Stimulated activated naive B cell treated with anti-CD40 and anti-IgM and Interleukin-4, amounts not matched to agents 10 μg/mL and 1 μg/mL and 100 μg/mL, for 72 hours (primary cell): ENCODE data around the gene FKBP7.

ENCODE experiments used
- ATAC-seq, 2 donors: fragments of 150-1000 bp; cut with Tn5 transposase; replicated peaks; 2 replicates each; pipeline ENCODE4 v1.10.0; 2021; ENCODE audit warnings: moderate library complexity in 1 of 2
- DNase-seq: peaks from one replicate; pipeline ENCODE4 v3.0.0; 2021
- H3K27ac Mint-ChIP-seq: one replicate; pipeline ENCODE4 v1.8.0; 2022; ENCODE audit warnings: mild to moderate bottlenecking, mixed read lengths
- H3K27me3 Mint-ChIP-seq, 2 donors: one replicate each; pipeline ENCODE4 v1.8.0; 2022; ENCODE audit warnings: mixed read lengths in 2 of 2
- H3K36me3 Mint-ChIP-seq, 2 donors: one replicate each; pipeline ENCODE4 v1.8.0; 2022; ENCODE audit warnings: mixed read lengths in 2 of 2, mild to moderate bottlenecking in 1 of 2
- H3K4me1 Mint-ChIP-seq, 2 donors: one replicate each; pipeline ENCODE4 v1.8.0; 2022; ENCODE audit warnings: mixed read lengths in 2 of 2, mild to moderate bottlenecking in 1 of 2
- H3K4me3 Mint-ChIP-seq, 2 donors: one replicate each; pipeline ENCODE4 v1.8.0; 2022; ENCODE audit warnings: mild to moderate bottlenecking in 2 of 2, mixed read lengths in 2 of 2, moderate library complexity in 1 of 2
- H3K9me3 Mint-ChIP-seq, 2 donors: one replicate each; pipeline ENCODE4 v1.8.0; 2022; ENCODE audit warnings: mixed read lengths in 2 of 2, mild to moderate bottlenecking in 1 of 2

FKBP7 gene

GRCh38 chr2:178508646-178509045 lies 30.2 kb upstream of the FKBP7 start:
- no peak overlapping the region for H3K27ac Mint-ChIP-seq
- DNase-seq (no peak), ATAC-seq (no peak)
- H3K4me1 Mint-ChIP-seq = peaks cover 8% of the 10 kb centered on the region in 2 donors
- H3K4me3 Mint-ChIP-seq = no peak overlapping the region
- H3K27me3 Mint-ChIP-seq = no peaks in the 10 kb centered on the region
- H3K9me3 Mint-ChIP-seq = no peaks in the 10 kb centered on the region
- peaks cover 20 to 28% of the 10 kb centered on the region in 2 donors for H3K36me3 Mint-ChIP-seq

GRCh38 chr2:178506949-178507348 lies 28.5 kb upstream of the FKBP7 start:
- Mint-ChIP-seq H3K36me3 (peaks cover 11 to 25% of the 10 kb centered on the region in 2 donors), H3K27me3 (no peaks in the 10 kb centered on the region), H3K27ac (no peak overlapping the region), H3K4me3 (no peak overlapping the region), H3K9me3 (no peaks in the 10 kb centered on the region), H3K4me1 (peaks cover 5 to 8% of the 10 kb centered on the region in 2 donors)
- ATAC-seq = no peak
- DNase-seq = no peak

GRCh38 chr2:178506524-178506923 lies 28.1 kb upstream of the FKBP7 start:
- no peaks in the 10 kb centered on the region for H3K9me3 Mint-ChIP-seq
- no peak overlapping the region for H3K27ac Mint-ChIP-seq
- H3K27me3 Mint-ChIP-seq = no peaks in the 10 kb centered on the region
- H3K36me3 Mint-ChIP-seq = peaks cover 11 to 26% of the 10 kb centered on the region in 2 donors
- peaks cover 5 to 8% of the 10 kb centered on the region in 2 donors for H3K4me1 Mint-ChIP-seq
- H3K4me3 Mint-ChIP-seq = no peak overlapping the region
- no peak for DNase-seq
- no peak for ATAC-seq

- DNase-seq = no peak
- H3K4me3 Mint-ChIP-seq = no peak overlapping the region
- peaks cover 10 to 25% of the 10 kb centered on the region in 2 donors for H3K36me3 Mint-ChIP-seq
- no peak for ATAC-seq
- H3K27me3 Mint-ChIP-seq = no peaks in the 10 kb centered on the region
- H3K9me3 Mint-ChIP-seq = no peaks in the 10 kb centered on the region
- no peak overlapping the region for H3K27ac Mint-ChIP-seq
- H3K4me1 Mint-ChIP-seq = peaks cover 5 to 8% of the 10 kb centered on the region in 2 donors
These were observed 27.7 kb upstream of the FKBP7 start for GRCh38 chr2:178506101-178506500.

- H3K36me3 Mint-ChIP-seq = peaks cover 13 to 27% of the 10 kb centered on the region in 2 donors
- ATAC-seq (no peak), DNase-seq (no peak)
- no peak overlapping the region for H3K27ac Mint-ChIP-seq
- H3K4me3 Mint-ChIP-seq = no peak overlapping the region
- no peaks in the 10 kb centered on the region for H3K9me3 Mint-ChIP-seq
- peaks cover 2% of the 10 kb centered on the region in 2 donors for H3K4me1 Mint-ChIP-seq
- no peaks in the 10 kb centered on the region for H3K27me3 Mint-ChIP-seq
These were observed 24.4 kb upstream of the FKBP7 start for GRCh38 chr2:178502751-178503150.

- DNase-seq (no peak), ATAC-seq (no peak)
- Mint-ChIP-seq H3K27ac (no peak overlapping the region), H3K27me3 (no peaks in the 10 kb centered on the region), H3K4me3 (no peak overlapping the region), H3K36me3 (peaks cover 24 to 37% of the 10 kb centered on the region in 2 donors), H3K4me1 (no peaks in the 10 kb centered on the region), H3K9me3 (no peaks in the 10 kb centered on the region)
These were observed 21.2 kb upstream of the FKBP7 start for GRCh38 chr2:178499640-178500039.

GRCh38 chr2:178498137-178498536 lies 19.7 kb upstream of the FKBP7 start:
- Mint-ChIP-seq H3K27me3 (no peaks in the 10 kb centered on the region), H3K27ac (no peak overlapping the region), H3K9me3 (no peaks in the 10 kb centered on the region), H3K36me3 (peaks cover 28 to 45% of the 10 kb centered on the region in 2 donors), H3K4me3 (no peak overlapping the region), H3K4me1 (no peaks in the 10 kb centered on the region)
- DNase-seq = no peak
- no peak for ATAC-seq

- Mint-ChIP-seq H3K4me1 (no peaks in the 10 kb centered on the region), H3K4me3 (no peak overlapping the region), H3K9me3 (no peaks in the 10 kb centered on the region), H3K36me3 (peaks cover 29 to 50% of the 10 kb centered on the region in 2 donors), H3K27me3 (no peaks in the 10 kb centered on the region), H3K27ac (no peak overlapping the region)
- ATAC-seq = no peak
- DNase-seq = no peak
These were observed 17.6 kb upstream of the FKBP7 start for GRCh38 chr2:178496049-178496448.

- Mint-ChIP-seq H3K27ac (no peak overlapping the region), H3K9me3 (no peaks in the 10 kb centered on the region), H3K27me3 (no peaks in the 10 kb centered on the region), H3K4me3 (no peak overlapping the region), H3K36me3 (peaks cover 43 to 68% of the 10 kb centered on the region in 2 donors), H3K4me1 (peaks cover 2 to 8% of the 10 kb centered on the region in 2 donors)
- no peak for DNase-seq
- ATAC-seq = no peak
These were observed 13.2 kb upstream of the FKBP7 start for GRCh38 chr2:178491612-178492011.

- no peak overlapping the region for H3K27ac Mint-ChIP-seq
- H3K36me3 Mint-ChIP-seq = peaks cover 32 to 42% of the 10 kb centered on the region in 2 donors
- peaks cover 22 to 49% of the 10 kb centered on the region in 2 donors for H3K4me1 Mint-ChIP-seq
- H3K9me3 Mint-ChIP-seq = no peaks in the 10 kb centered on the region
- no peaks in the 10 kb centered on the region for H3K27me3 Mint-ChIP-seq
- no peak overlapping the region for H3K4me3 Mint-ChIP-seq
- ATAC-seq (no peak), DNase-seq (no peak)
These were observed 7.0 kb upstream of the FKBP7 start for GRCh38 chr2:178485356-178485755.

GRCh38 chr2:178484245-178485041 lies 6.0 kb upstream of the FKBP7 start:
- Mint-ChIP-seq H3K36me3 (peaks cover 28 to 34% of the 10 kb centered on the region in 2 donors), H3K27me3 (no peaks in the 10 kb centered on the region), H3K9me3 (no peaks in the 10 kb centered on the region), H3K4me3 (no peak overlapping the region), H3K4me1 (peaks cover 23 to 51% of the 10 kb centered on the region in 2 donors), H3K27ac (no peak overlapping the region)
- ATAC-seq (no peak), DNase-seq (no peak)

GRCh38 chr2:178482437-178482836 lies 4.0 kb upstream of the FKBP7 start:
- ATAC-seq = no peak
- Mint-ChIP-seq H3K4me3 (peak overlapping the region; percentile 56 to 72), H3K36me3 (peaks cover 15 to 20% of the 10 kb centered on the region in 2 donors), H3K27ac (no peak overlapping the region), H3K9me3 (no peaks in the 10 kb centered on the region), H3K4me1 (peaks cover 27 to 48% of the 10 kb centered on the region in 2 donors), H3K27me3 (no peaks in the 10 kb centered on the region)
- DNase-seq = no peak

- peak; percentile 75 for ATAC-seq
- peak within 1 kb of the TSS; percentile 95 to 96 for H3K4me3 Mint-ChIP-seq
- H3K27me3 Mint-ChIP-seq = no peaks in the 10 kb centered on the region
These were observed 2.1 kb upstream of the FKBP7 start, which contains the start of gene PLEKHA3 for GRCh38 chr2:178480227-178481181. Gene PLEKHA3, plus strand, starts transcription at chr2:178480457. Its CDS starts 413 bp downstream, at chr2:178480870.

GRCh38 chr2:178479758-178480226 lies 1.4 kb upstream of the FKBP7 start:
- peak overlapping the region; percentile 91 to 95 for H3K4me3 Mint-ChIP-seq
- H3K36me3 Mint-ChIP-seq = peaks cover 0 to 2% of the 10 kb centered on the region in 2 donors
- H3K4me1 Mint-ChIP-seq = peaks cover 25 to 36% of the 10 kb centered on the region in 2 donors
- no peaks in the 10 kb centered on the region for H3K9me3 Mint-ChIP-seq
- ATAC-seq (no peak), DNase-seq (no peak)
- no peaks in the 10 kb centered on the region for H3K27me3 Mint-ChIP-seq
- H3K27ac Mint-ChIP-seq = peak overlapping the region; percentile 86

More at GRCh38 chr2:178480227-178481181, 2.1 kb upstream of the FKBP7 start, which contains the start of gene PLEKHA3:
- H3K36me3 Mint-ChIP-seq = peaks cover 3 to 5% of the 10 kb centered on the region in 2 donors
- no peaks in the 10 kb centered on the region for H3K9me3 Mint-ChIP-seq
- DNase-seq = peak; percentile 79
- peaks cover 26 to 40% of the 10 kb centered on the region in 2 donors for H3K4me1 Mint-ChIP-seq
- H3K27ac Mint-ChIP-seq = peak within 1 kb of the TSS; percentile 99
